Measurements from ENCODE around the gene KCTD13. TPM values are rescaled to one million over a fixed set of nuclear protein-coding genes. Genes with fewer than 3 reads are reported as not detected.

Gene KCTD13
- total RNA-seq, 1 experiment from 2014 or later, result 40.7 TPM

GRCh38 chr16:29972992-29973383 lies 47.0 kb upstream of the KCTD13 start:
- Histone ChIP-seq H4K20me1 (ENCODE audit: insufficient read depth) (no peaks in the 10 kb centered on the region), H3K4me1 (ENCODE audit: control insufficient read depth in 1 of 2, insufficient read depth in 2 of 2, low read length in 2 of 2) (peaks cover 8 to 26% of the 10 kb centered on the region in 2 experiments), H3K27me3 (ENCODE audit: insufficient read depth, low read length) (no peaks in the 10 kb centered on the region), H3K9me3 (ENCODE audit: control insufficient read depth in 1 of 2, insufficient read depth in 1 of 2, low read depth in 1 of 2, low read length in 2 of 2) (no peaks in the 10 kb centered on the region; a peak in 1 of 4 replicates), H3K36me3 (ENCODE audit: control insufficient read depth in 1 of 2, insufficient read depth in 2 of 2, low read length in 2 of 2) (peaks cover 6 to 8% of the 10 kb centered on the region in 2 experiments; a peak in 3 of 4 replicates), H3K4me2 (ENCODE audit: low read length) (no peak overlapping the region; the same call in 1 of the 2 replicates), H3K9ac (ENCODE audit: low read length) (no peak overlapping the region), H3K79me2 (ENCODE audit: insufficient read depth, low read length) (peaks cover 43% of the 10 kb centered on the region), H3K4me3 (replicated peaks in 1 of 2; ENCODE audit: low read depth in 1 of 2, low read length in 2 of 2) (no peak overlapping the region), H3K27ac (ENCODE audit: low read depth, low read length) (peak overlapping the region; percentile 79; the same call in 1 of the 2 replicates), H3K9me2 (ENCODE audit: insufficient read depth) (no peaks in the 10 kb centered on the region), H2AFZ (ENCODE audit: low read depth, low read length, poor library complexity, severe bottlenecking) (no peak overlapping the region)
- ChIA-PET POLR2A (interaction anchor here (0.6 to 2.3 kb wide), 9 partner anchors 11 to 157 kb away, joined by 3 to 22 read pairs (median 4); partner anchors contain the start of genes HIRIP3, PAGR1, SEZ6L2 and TMEM219), RAD21 (ENCODE audit: low non-redundant PET in 1 of 2, low total read pairs in 2 of 2, uncharacterized antibody in 2 of 2, unreplicated experiment in 2 of 2) (interaction anchor here (0.9 to 1.2 kb wide), 4 partner anchors 11 to 47 kb away, joined by 3 to 4 read pairs (median 4); partner anchors contain the start of genes KCTD13 (in 1 of the 2) and TMEM219 (in 1 of the 2)), CTCF (interaction anchor here (0.8 to 1.6 kb wide), 11 partner anchors 11 to 282 kb away, joined by 3 to 5 read pairs (median 3); partner anchors contain the start of genes KCTD13, PAGR1 and TMEM219)
- BruUV-seq (replicated peaks), result no TSS peak
- intact Hi-C loops (cut with micrococcal nuclease), result loop anchor here (1.0 to 5.0 kb wide), 3 partner anchors 29 to 74 kb away; partner anchors contain the start of genes KCTD13 and SEZ6L2
- no peak for DNase-seq (ENCODE audit: low read depth, low spot score)
- no peak for TF ChIP-seq ZNF274 (IDR thresholded peaks at IDR 0.05; ENCODE audit: low read depth, low read length)
- no peak for TF ChIP-seq ELF1 (IDR thresholded peaks at IDR 0.05; ENCODE audit: borderline replicate concordance, low read depth)
- no peak for TF ChIP-seq TCF7L2 (IDR thresholded peaks at IDR 0.05; ENCODE audit: borderline replicate concordance, extremely low read depth, insufficient read depth, insufficient read length)
- no peak for TF ChIP-seq ZFX (IDR thresholded peaks at IDR 0.05)
- no peak for TF ChIP-seq RAD21 (IDR thresholded peaks at IDR 0.05; ENCODE audit: low read depth)
- TF ChIP-seq POLR2AphosphoS5 (IDR thresholded peaks at IDR 0.05; ENCODE audit: low read depth, low read length), result no peak
- no peak for TF ChIP-seq SRF (IDR thresholded peaks at IDR 0.05; ENCODE audit: low read depth)
- TF ChIP-seq SIN3A (IDR thresholded peaks at IDR 0.05; ENCODE audit: low read depth), result no peak
- TF ChIP-seq CEBPB (IDR thresholded peaks at IDR 0.05; ENCODE audit: low read depth), result no peak
- TF ChIP-seq, protein P1, sequence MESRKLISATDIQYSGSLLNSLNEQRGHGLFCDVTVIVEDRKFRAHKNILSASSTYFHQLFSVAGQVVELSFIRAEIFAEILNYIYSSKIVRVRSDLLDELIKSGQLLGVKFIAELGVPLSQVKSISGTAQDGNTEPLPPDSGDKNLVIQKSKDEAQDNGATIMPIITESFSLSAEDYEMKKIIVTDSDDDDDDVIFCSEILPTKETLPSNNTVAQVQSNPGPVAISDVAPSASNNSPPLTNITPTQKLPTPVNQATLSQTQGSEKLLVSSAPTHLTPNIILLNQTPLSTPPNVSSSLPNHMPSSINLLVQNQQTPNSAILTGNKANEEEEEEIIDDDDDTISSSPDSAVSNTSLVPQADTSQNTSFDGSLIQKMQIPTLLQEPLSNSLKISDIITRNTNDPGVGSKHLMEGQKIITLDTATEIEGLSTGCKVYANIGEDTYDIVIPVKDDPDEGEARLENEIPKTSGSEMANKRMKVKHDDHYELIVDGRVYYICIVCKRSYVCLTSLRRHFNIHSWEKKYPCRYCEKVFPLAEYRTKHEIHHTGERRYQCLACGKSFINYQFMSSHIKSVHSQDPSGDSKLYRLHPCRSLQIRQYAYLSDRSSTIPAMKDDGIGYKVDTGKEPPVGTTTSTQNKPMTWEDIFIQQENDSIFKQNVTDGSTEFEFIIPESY (IDR thresholded peaks at IDR 0.05; ENCODE audit: extremely low read depth, insufficient replicate concordance, low read length), result no peak
- no peak for ATAC-seq

All from HCT116 (cell line).